Activated CD8-positive, alpha-beta memory T cell treated with anti-CD3 and anti-CD28 coated beads for 4 hours (primary cell): ENCODE measurements around the gene IL26.

Source experiments
- DNase-seq, 2 donors: peaks; one replicate each; pipeline ENCODE4 v3.0.0-alpha.2; 2020; ENCODE audit warnings: low read depth in 2 of 2

IL26 gene

GRCh38 chr12:68156636-68157035, 69.0 kb downstream of the IL26 start:
- DNase-seq = no peak

GRCh38 chr12:68154779-68155178, 70.8 kb downstream of the IL26 start:
- DNase-seq = no peak
